Endothelial cell (in vitro differentiated cells): Measurements from ENCODE around the gene PI4K2A. TPM values are rescaled to one million over a fixed set of nuclear protein-coding genes. Genes with fewer than 3 reads are reported as not detected.

Source experiments
- DNase-seq: peaks from one replicate; pipeline ENCODE4 v3.0.0; 2021; ENCODE audit warnings: low spot score
- H3K27ac Mint-ChIP-seq: one replicate; pipeline ENCODE4 v1.8.0; 2021; ENCODE audit warnings: mixed read lengths, inconsistent platforms; ENCODE audit not compliant: unreplicated experiment
- H3K27me3 Mint-ChIP-seq: one replicate; pipeline ENCODE4 v1.8.0; 2021; ENCODE audit warnings: mild to moderate bottlenecking, moderate library complexity, mixed read lengths, inconsistent platforms; ENCODE audit not compliant: unreplicated experiment
- H3K36me3 Mint-ChIP-seq: one replicate; pipeline ENCODE4 v1.8.0; 2021; ENCODE audit warnings: mild to moderate bottlenecking, low read depth, mixed read lengths, inconsistent platforms; ENCODE audit not compliant: unreplicated experiment
- H3K4me1 Mint-ChIP-seq: one replicate; pipeline ENCODE4 v1.8.0; 2021; ENCODE audit warnings: mild to moderate bottlenecking, mixed read lengths, inconsistent platforms; ENCODE audit not compliant: unreplicated experiment
- H3K4me3 Mint-ChIP-seq: one replicate; pipeline ENCODE4 v1.8.0; 2021; ENCODE audit warnings: mild to moderate bottlenecking, mixed read lengths, inconsistent platforms; ENCODE audit not compliant: unreplicated experiment
- H3K9me3 Mint-ChIP-seq: one replicate; pipeline ENCODE4 v1.8.0; 2021; ENCODE audit warnings: mixed read lengths, inconsistent platforms; ENCODE audit not compliant: unreplicated experiment
- total RNA-seq: library from RNA; stranded (reverse); fragmentation: NEBNext Ultra II Directional; extraction: Animal tissue kit (Norgen Biotek cat#: 25700); gene quantifications from one replicate; pipeline ENCODE4 v1.2.1, GENCODE V29; 2021; ENCODE audit not compliant: unreplicated experiment
- TF ChIP-seq, protein P1 (sequence below): fragments of 200-600 bp; sonication (generic); IDR thresholded peaks from one replicate; pipeline ENCODE4 v1.5.0; 2021; ENCODE audit warnings: antibody characterized with exemption; ENCODE audit not compliant: unreplicated experiment

The PI4K2A gene
- total RNA-seq, 1 donor from 2014 or later: 35.4 TPM

GRCh38 chr10:97659589-97659988, 19.1 kb downstream of the PI4K2A start:
- DNase-seq: no peak
- H3K4me1 Mint-ChIP-seq: no peaks in the 10 kb centered on the region
- peaks cover 33% of the 10 kb centered on the region for H3K36me3 Mint-ChIP-seq
- no peaks in the 10 kb centered on the region for H3K27me3 Mint-ChIP-seq
- TF ChIP-seq, protein P1, sequence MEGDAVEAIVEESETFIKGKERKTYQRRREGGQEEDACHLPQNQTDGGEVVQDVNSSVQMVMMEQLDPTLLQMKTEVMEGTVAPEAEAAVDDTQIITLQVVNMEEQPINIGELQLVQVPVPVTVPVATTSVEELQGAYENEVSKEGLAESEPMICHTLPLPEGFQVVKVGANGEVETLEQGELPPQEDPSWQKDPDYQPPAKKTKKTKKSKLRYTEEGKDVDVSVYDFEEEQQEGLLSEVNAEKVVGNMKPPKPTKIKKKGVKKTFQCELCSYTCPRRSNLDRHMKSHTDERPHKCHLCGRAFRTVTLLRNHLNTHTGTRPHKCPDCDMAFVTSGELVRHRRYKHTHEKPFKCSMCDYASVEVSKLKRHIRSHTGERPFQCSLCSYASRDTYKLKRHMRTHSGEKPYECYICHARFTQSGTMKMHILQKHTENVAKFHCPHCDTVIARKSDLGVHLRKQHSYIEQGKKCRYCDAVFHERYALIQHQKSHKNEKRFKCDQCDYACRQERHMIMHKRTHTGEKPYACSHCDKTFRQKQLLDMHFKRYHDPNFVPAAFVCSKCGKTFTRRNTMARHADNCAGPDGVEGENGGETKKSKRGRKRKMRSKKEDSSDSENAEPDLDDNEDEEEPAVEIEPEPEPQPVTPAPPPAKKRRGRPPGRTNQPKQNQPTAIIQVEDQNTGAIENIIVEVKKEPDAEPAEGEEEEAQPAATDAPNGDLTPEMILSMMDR: no peak
- no peaks in the 10 kb centered on the region for H3K9me3 Mint-ChIP-seq
- no peak overlapping the region for H3K4me3 Mint-ChIP-seq
- no peak overlapping the region for H3K27ac Mint-ChIP-seq

DNA sequence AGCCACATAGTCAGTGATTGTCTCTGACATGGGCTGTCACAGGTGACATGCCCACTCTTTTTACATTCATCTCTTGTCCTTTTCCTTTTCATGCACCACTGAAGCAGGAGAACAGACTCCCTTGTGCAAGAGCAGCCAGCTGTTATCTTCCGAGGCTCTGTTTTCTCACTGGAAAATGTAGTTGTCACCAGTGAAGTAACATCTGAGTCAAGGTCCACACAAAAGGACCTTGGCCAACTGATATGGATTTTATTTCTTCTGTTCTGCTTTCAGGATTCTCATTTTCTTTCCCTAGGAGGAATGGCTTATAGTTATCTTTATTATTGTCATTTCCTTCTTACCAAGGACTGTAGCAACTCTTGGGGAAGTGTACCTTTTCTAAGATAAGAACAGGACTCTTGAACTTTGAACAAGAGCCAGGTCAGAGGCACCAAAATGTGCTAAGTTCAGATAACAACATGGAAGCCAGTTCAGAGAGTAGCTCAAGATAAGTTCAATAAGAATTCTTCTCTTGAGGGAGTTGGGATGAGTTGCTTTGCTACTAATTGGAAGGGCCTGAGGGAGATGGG, 23.9 kb downstream of the PI4K2A start:
- no peak overlapping the region for H3K27ac Mint-ChIP-seq
- no peak for DNase-seq
- H3K4me1 Mint-ChIP-seq: no peaks in the 10 kb centered on the region
- no peak overlapping the region for H3K4me3 Mint-ChIP-seq
- no peaks in the 10 kb centered on the region for H3K27me3 Mint-ChIP-seq
- H3K9me3 Mint-ChIP-seq: no peaks in the 10 kb centered on the region
- H3K36me3 Mint-ChIP-seq: peaks cover 40% of the 10 kb centered on the region
- TF ChIP-seq, protein P1: no peak

GRCh38 chr10:97666992-97667391, 26.5 kb downstream of the PI4K2A start:
- no peaks in the 10 kb centered on the region for H3K4me1 Mint-ChIP-seq
- H3K36me3 Mint-ChIP-seq: peaks cover 35% of the 10 kb centered on the region
- DNase-seq: no peak
- H3K27me3 Mint-ChIP-seq: no peaks in the 10 kb centered on the region
- H3K27ac Mint-ChIP-seq: no peak overlapping the region
- TF ChIP-seq, protein P1: no peak
- no peaks in the 10 kb centered on the region for H3K9me3 Mint-ChIP-seq
- H3K4me3 Mint-ChIP-seq: no peak overlapping the region

DNA sequence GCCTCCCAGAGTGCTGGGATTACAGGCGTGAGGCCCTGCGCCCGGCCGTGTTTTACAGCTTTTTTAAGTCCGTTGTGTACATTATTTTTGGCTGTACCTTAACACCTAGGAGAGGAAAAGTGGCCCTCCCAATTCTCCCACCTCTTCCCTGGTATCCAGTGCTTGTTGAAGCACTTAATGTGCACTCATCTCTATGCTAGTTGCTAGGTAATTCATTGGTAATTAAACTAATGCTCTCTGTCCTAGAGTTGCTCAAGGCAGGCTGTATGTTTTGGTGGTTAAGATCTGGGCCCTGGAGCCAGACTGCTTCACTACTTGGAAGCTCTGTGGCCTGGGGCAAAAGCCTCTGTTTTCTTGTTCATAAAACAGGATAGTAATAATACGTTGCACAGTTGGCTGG, 27.0 kb downstream of the PI4K2A start:
- Mint-ChIP-seq H3K4me3 (no peak overlapping the region), H3K27me3 (no peaks in the 10 kb centered on the region), H3K4me1 (no peaks in the 10 kb centered on the region), H3K27ac (no peak overlapping the region), H3K9me3 (no peaks in the 10 kb centered on the region), H3K36me3 (peaks cover 32% of the 10 kb centered on the region)
- TF ChIP-seq, protein P1: no peak
- DNase-seq: no peak

GRCh38 chr10:97669571-97669970, 29.1 kb downstream of the PI4K2A start:
- no peak overlapping the region for H3K27ac Mint-ChIP-seq
- H3K36me3 Mint-ChIP-seq: peaks cover 30% of the 10 kb centered on the region

More at GRCh38 chr10:97669571-97669970, 29.1 kb downstream of the PI4K2A start:
- H3K27me3 Mint-ChIP-seq: peaks cover 2% of the 10 kb centered on the region
- DNase-seq: no peak
- H3K4me1 Mint-ChIP-seq: no peaks in the 10 kb centered on the region
- TF ChIP-seq, protein P1: no peak
- H3K9me3 Mint-ChIP-seq: no peaks in the 10 kb centered on the region
- H3K4me3 Mint-ChIP-seq: no peak overlapping the region
